GM12878 (cell line): ENCODE data around the gene UVRAG. TPM values are rescaled to one million over a fixed set of nuclear protein-coding genes. Genes with fewer than 3 reads are reported as not detected.

Experiments
- ATAC-seq: fragments of 200-7000 bp; cut with Tn5 transposase; 3 replicates; pipeline ENCODE4 v1.9.1; 2020; ENCODE audit warnings: mild to moderate bottlenecking, moderate library complexity
- BruUV-seq: library from RNA; stranded (reverse); fragments of 400-500 nt; replicated peaks from 2 replicates; lab custom pipeline; 2021; lab: Mats Ljungman, UMichigan
- CTCF ChIA-PET: fragments of 300-600 bp; sonication (Branson Sonifier 250); formaldehyde crosslinking; extraction: SDS; loops from one replicate; lab custom pipeline; 2021; ENCODE audit warnings: inconsistent platforms; lab: Yijun Ruan, JAX
- POLR2A ChIA-PET: fragments of 350-600 bp; formaldehyde crosslinking; extraction: SDS; loops from one replicate; lab custom pipeline; 2021; ENCODE audit warnings: inconsistent platforms; lab: Charles Lee
- RAD21 ChIA-PET: fragments of 300-600 bp; sonication (Branson Sonifier 250); formaldehyde crosslinking; loops from one replicate; lab custom pipeline; 2023; ENCODE audit warnings: antibody characterized with exemption; ENCODE audit not compliant: unreplicated experiment; lab: Charles Lee
- SMC1A ChIA-PET: fragments of 300-600 bp; sonication (Branson Sonifier 250); formaldehyde crosslinking; loops from one replicate; lab custom pipeline; 2023; ENCODE audit not compliant: unreplicated experiment, uncharacterized antibody; lab: Charles Lee
- DNase-seq: peaks from one replicate; pipeline ENCODE4 v3.0.0-alpha.2; 2011; ENCODE audit warnings: low read depth, low spot score
- FAIRE-seq: peaks from 3 replicates; lab custom pipeline; 2011; peaks lifted over from hg19 to GRCh38; lab: Jason Lieb, UNC
- H2AFZ ChIP-seq: 2 replicates; pipeline ENCODE4 v1.6.0; 2011; ENCODE audit warnings: low read depth, low read length, control low read depth; ENCODE audit not compliant: control insufficient read depth
- H3K27ac ChIP-seq: 2 replicates; pipeline ENCODE4 v1.5.1; 2011; ENCODE audit warnings: control low read depth; ENCODE audit not compliant: control insufficient read depth, insufficient read depth
- H3K27me3 ChIP-seq, 2 experiments: replicated peaks in 1 of 2; 2 replicates each; pipeline versions ENCODE4 v1.6.0 to v1.6.1; 2011; ENCODE audit warnings: low read length in 1 of 2; ENCODE audit not compliant: control insufficient read depth in 2 of 2, insufficient read depth in 2 of 2
- H3K36me3 ChIP-seq, 2 experiments: 2 replicates each; pipeline ENCODE4 v1.5.1; 2011; ENCODE audit warnings: low read length in 1 of 2; ENCODE audit not compliant: control insufficient read depth in 2 of 2, insufficient read depth in 2 of 2
- H3K4me1 ChIP-seq: 2 replicates; pipeline ENCODE4 v1.6.1; 2011; ENCODE audit warnings: mild to moderate bottlenecking, low read length, moderate library complexity, mixed read lengths; ENCODE audit not compliant: control insufficient read depth, insufficient read depth
- H3K4me2 ChIP-seq: 2 replicates; pipeline ENCODE4 v1.6.0; 2011; ENCODE audit warnings: control low read depth; ENCODE audit not compliant: control insufficient read depth, insufficient read depth
- H3K4me3 ChIP-seq: fragments of 200-600 bp; sonication (generic); 2 replicates; pipeline ENCODE4 v1.5.1; 2016
- H3K79me2 ChIP-seq: 2 replicates; pipeline ENCODE4 v1.6.0; 2011; ENCODE audit warnings: low read length; ENCODE audit not compliant: control insufficient read depth, insufficient read depth
- H3K9ac ChIP-seq: 2 replicates; pipeline ENCODE4 v1.8.0; 2011; ENCODE audit warnings: low read length, control low read depth, mixed read lengths; ENCODE audit not compliant: control insufficient read depth, insufficient read depth
- H3K9me3 ChIP-seq: replicated peaks from 3 replicates; pipeline ENCODE4 v1.5.1; 2011; ENCODE audit warnings: mild to moderate bottlenecking, low read length; ENCODE audit not compliant: control insufficient read depth, insufficient read depth
- H4K20me1 ChIP-seq: 2 replicates; pipeline ENCODE4 v1.6.0; 2011; ENCODE audit not compliant: control insufficient read depth, insufficient read depth
- BMI1 ChIP-seq: fragments of 450-650 bp; IDR thresholded peaks from 2 replicates; pipeline ENCODE4 v1.6.1; 2016; ENCODE audit warnings: mild to moderate bottlenecking, moderate library complexity, borderline replicate concordance
- CREB1 ChIP-seq: IDR thresholded peaks from 2 replicates; pipeline ENCODE4 v1.6.1; 2012; ENCODE audit warnings: low read depth, mild to moderate bottlenecking, inconsistent platforms
- NFIC ChIP-seq: IDR thresholded peaks from 2 replicates; pipeline ENCODE4 v1.6.1; 2012; ENCODE audit warnings: low read depth, mild to moderate bottlenecking, inconsistent platforms, low read length, moderate library complexity
- NR2C1 ChIP-seq: fragments of 450-650 bp; IDR thresholded peaks from 2 replicates; pipeline ENCODE4 v1.6.1; 2017; ENCODE audit warnings: antibody characterized with exemption, mild to moderate bottlenecking, moderate library complexity
- RUNX3 ChIP-seq: IDR thresholded peaks from 2 replicates; pipeline ENCODE4 v1.6.1; 2012; ENCODE audit warnings: low read length, inconsistent platforms
- WGBS: methylation state at CpG from one replicate; pipeline ENCODE4 v1.1.6; 2016; ENCODE audit warnings: low lambda C conversion rate; ENCODE audit not compliant: insufficient replicate concordance, insufficient coverage; ENCODE audit errors: missing lambda C conversion rate; 5-methylcytosine and 5-hydroxymethylcytosine counted together
- in situ Hi-C: fragments of 300-500 bp; cut with MboI; formaldehyde crosslinking; loops from 9 replicates; pipeline ENCODE4 v1.14.3; 2018; ENCODE audit warnings: mixed read lengths
- intact Hi-C: fragments of 100-400 bp; cut with micrococcal nuclease; formaldehyde crosslinking; loops from one replicate; pipeline ENCODE4 v1.14.2; 2022; ENCODE audit not compliant: unreplicated experiment
- polyA plus RNA-seq, 11 experiments: library from polyadenylated mRNA; depleted of rRNA in 4 of 11; unstranded in 6 of 11; stranded (reverse) in 5 of 11; fragments of >200 nt; fragmentation: Nextera tagmentation in 4 of 11; fragmentation: Illumina TruSeq in 1 of 11; extraction: Ambion mirVana in 4 of 11; extraction: Trizol in 1 of 11; gene quantifications; 1 replicate in 1 of 11; 2 replicates in 10 of 11; pipeline versions ENCODE4 v1.2.1 to v1.2.3, GENCODE V29; 2011 to 2016; ENCODE audit warnings: inconsistent platforms in 2 of 11, missing spikeins in 2 of 11, low read depth in 1 of 11
- total RNA-seq, 4 experiments: library from RNA; depleted of rRNA in 3 of 4; stranded (reverse); fragments of >200 nt in 3 of 4; fragmentation: Illumina TruSeq in 1 of 4; extraction: Trizol in 1 of 4; gene quantifications; 2 replicates each; pipeline versions ENCODE4 v1.2.1 to v1.2.3, GENCODE V29; 2013 to 2021
- TF ChIP-seq, protein P1 (sequence below): fragments of 150-350 bp; IDR thresholded peaks from 2 replicates; pipeline ENCODE4 v1.6.1; 2014; ENCODE audit warnings: mild to moderate bottlenecking, low read depth, low read length
- TF ChIP-seq, protein P2 (sequence below): fragments of 450-650 bp; IDR thresholded peaks from 2 replicates; pipeline ENCODE4 v1.6.1; 2018; ENCODE audit warnings: mild to moderate bottlenecking, low read depth, moderate library complexity; ENCODE audit not compliant: partially characterized antibody
- TF ChIP-seq, protein P3 (sequence below): fragments of 450-650 bp; IDR thresholded peaks from 2 replicates; pipeline ENCODE4 v1.6.1; 2018; ENCODE audit warnings: borderline replicate concordance, mild to moderate bottlenecking; ENCODE audit not compliant: partially characterized antibody
- TF ChIP-seq, protein P4 (sequence below): fragments of 450-650 bp; IDR thresholded peaks from 2 replicates; pipeline ENCODE4 v1.6.1; 2017; ENCODE audit warnings: mild to moderate bottlenecking, moderate library complexity

The UVRAG gene
- total and polyA plus RNA-seq, 10 of the 15 experiments (the other 5 are each of a cell fraction or from before 2014, with no cell fraction given), result 7.0 to 43.4 (median 37.0) TPM

DNA sequence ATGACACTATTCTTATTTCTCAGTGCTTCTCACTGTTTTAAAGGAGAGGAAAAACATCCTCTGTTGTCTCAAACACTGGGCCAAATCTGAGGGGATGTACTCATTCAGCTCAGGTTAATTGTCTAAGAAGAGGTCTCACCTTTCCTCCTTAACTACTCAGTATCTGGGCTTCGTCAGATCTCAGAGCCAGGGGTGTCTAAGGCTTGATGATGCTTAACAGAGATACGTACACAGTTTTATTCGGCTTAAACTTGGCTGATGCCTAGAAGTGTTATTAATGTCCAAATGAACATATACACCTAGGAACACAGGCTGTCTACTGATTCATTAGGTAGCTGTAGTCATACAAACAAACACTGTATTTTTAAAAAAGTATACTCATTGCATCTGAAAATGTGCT, 85.8 kb downstream of the UVRAG start (continued):
- TF ChIP-seq, protein P1, sequence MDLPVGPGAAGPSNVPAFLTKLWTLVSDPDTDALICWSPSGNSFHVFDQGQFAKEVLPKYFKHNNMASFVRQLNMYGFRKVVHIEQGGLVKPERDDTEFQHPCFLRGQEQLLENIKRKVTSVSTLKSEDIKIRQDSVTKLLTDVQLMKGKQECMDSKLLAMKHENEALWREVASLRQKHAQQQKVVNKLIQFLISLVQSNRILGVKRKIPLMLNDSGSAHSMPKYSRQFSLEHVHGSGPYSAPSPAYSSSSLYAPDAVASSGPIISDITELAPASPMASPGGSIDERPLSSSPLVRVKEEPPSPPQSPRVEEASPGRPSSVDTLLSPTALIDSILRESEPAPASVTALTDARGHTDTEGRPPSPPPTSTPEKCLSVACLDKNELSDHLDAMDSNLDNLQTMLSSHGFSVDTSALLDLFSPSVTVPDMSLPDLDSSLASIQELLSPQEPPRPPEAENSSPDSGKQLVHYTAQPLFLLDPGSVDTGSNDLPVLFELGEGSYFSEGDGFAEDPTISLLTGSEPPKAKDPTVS, result no peak

DNA sequence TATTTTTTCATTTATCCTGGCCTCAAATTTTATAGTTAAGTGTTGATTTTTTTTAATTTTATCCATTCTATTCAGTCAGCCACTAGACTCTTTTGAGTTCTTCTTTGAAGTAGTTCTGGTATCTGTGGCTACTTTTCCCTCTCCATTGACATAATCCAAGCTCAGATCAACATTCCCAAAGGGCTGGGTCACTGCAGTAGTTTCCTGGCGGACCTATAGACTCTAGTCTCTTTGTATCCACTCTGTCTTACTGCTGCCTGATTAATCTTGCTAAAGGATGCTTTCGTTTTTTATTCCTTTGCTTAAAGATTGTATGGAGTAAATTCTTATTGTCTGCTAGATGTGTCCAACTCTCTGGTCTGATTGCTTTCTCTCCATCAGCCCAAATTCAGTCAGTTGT, 87.6 kb downstream of the UVRAG start:
- no peak overlapping the region for H3K4me3 ChIP-seq
- H3K9ac ChIP-seq, result no peak overlapping the region
- FAIRE-seq, result no peak
- ChIA-PET RAD21 (interaction anchor here (0.5 to 2.2 kb wide), 5 partner anchors 10 to 249 kb away, joined by 3 to 11 read pairs (median 3); no protein-coding TSS in a partner anchor), CTCF (interaction anchor here (0.5 to 5.8 kb wide), 9 partner anchors 8 to 513 kb away, joined by 3 to 48 read pairs (median 4); no protein-coding TSS in a partner anchor), SMC1A (interaction anchor here (0.6 to 13.0 kb wide), 14 partner anchors 8 to 250 kb away, joined by 3 to 128 read pairs (median 4); no protein-coding TSS in a partner anchor), POLR2A (interaction anchor here (0.5 to 0.8 kb wide), 2 partner anchors 59 to 90 kb away, joined by 3 to 4 read pairs; no protein-coding TSS in a partner anchor)
- no peak for DNase-seq
- BruUV-seq, result no TSS peak
- peaks cover 2 to 8% of the 10 kb centered on the region in 2 experiments; a peak in 3 of 4 replicates for H3K36me3 ChIP-seq
- no peaks in the 10 kb centered on the region for H3K27me3 ChIP-seq
- H2AFZ ChIP-seq, result no peak overlapping the region
- ATAC-seq, result no peak
- peaks cover 29% of the 10 kb centered on the region for H3K79me2 ChIP-seq
- H3K4me2 ChIP-seq, result no peak overlapping the region
- H3K9me3 ChIP-seq, result no peaks in the 10 kb centered on the region; the same call in 2 of the 3 replicates
- peaks cover 13% of the 10 kb centered on the region; the same call in 1 of the 2 replicates for H3K4me1 ChIP-seq
- intact Hi-C loops (no loop called here), in situ Hi-C loops (loop anchor here (5.0 kb wide), 1 partner anchor 415 kb away; no protein-coding TSS in a partner anchor)
- 94% methylated on average over 2 of the region's 2 CpGs for WGBS
- H4K20me1 ChIP-seq, result no peaks in the 10 kb centered on the region; the same call in 1 of the 2 replicates
- no peak overlapping the region for H3K27ac ChIP-seq
- TF ChIP-seq, protein P2, sequence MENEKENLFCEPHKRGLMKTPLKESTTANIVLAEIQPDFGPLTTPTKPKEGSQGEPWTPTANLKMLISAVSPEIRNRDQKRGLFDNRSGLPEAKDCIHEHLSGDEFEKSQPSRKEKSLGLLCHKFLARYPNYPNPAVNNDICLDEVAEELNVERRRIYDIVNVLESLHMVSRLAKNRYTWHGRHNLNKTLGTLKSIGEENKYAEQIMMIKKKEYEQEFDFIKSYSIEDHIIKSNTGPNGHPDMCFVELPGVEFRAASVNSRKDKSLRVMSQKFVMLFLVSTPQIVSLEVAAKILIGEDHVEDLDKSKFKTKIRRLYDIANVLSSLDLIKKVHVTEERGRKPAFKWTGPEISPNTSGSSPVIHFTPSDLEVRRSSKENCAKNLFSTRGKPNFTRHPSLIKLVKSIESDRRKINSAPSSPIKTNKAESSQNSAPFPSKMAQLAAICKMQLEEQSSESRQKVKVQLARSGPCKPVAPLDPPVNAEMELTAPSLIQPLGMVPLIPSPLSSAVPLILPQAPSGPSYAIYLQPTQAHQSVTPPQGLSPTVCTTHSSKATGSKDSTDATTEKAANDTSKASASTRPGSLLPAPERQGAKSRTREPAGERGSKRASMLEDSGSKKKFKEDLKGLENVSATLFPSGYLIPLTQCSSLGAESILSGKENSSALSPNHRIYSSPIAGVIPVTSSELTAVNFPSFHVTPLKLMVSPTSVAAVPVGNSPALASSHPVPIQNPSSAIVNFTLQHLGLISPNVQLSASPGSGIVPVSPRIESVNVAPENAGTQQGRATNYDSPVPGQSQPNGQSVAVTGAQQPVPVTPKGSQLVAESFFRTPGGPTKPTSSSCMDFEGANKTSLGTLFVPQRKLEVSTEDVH, result no peak
- TF ChIP-seq BMI1, result no peak
- TF ChIP-seq RUNX3, result no peak
- no peak for TF ChIP-seq NFIC
- TF ChIP-seq NR2C1, result no peak
- TF ChIP-seq, protein P3, sequence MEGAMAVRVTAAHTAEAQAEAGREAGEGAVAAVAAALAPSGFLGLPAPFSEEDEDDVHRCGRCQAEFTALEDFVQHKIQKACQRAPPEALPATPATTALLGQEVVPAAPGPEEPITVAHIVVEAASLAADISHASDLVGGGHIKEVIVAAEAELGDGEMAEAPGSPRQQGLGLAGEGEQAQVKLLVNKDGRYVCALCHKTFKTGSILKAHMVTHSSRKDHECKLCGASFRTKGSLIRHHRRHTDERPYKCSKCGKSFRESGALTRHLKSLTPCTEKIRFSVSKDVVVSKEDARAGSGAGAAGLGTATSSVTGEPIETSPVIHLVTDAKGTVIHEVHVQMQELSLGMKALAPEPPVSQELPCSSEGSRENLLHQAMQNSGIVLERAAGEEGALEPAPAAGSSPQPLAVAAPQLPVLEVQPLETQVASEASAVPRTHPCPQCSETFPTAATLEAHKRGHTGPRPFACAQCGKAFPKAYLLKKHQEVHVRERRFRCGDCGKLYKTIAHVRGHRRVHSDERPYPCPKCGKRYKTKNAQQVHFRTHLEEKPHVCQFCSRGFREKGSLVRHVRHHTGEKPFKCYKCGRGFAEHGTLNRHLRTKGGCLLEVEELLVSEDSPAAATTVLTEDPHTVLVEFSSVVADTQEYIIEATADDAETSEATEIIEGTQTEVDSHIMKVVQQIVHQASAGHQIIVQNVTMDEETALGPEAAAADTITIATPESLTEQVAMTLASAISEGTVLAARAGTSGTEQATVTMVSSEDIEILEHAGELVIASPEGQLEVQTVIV, result no peak
- TF ChIP-seq, protein P4, sequence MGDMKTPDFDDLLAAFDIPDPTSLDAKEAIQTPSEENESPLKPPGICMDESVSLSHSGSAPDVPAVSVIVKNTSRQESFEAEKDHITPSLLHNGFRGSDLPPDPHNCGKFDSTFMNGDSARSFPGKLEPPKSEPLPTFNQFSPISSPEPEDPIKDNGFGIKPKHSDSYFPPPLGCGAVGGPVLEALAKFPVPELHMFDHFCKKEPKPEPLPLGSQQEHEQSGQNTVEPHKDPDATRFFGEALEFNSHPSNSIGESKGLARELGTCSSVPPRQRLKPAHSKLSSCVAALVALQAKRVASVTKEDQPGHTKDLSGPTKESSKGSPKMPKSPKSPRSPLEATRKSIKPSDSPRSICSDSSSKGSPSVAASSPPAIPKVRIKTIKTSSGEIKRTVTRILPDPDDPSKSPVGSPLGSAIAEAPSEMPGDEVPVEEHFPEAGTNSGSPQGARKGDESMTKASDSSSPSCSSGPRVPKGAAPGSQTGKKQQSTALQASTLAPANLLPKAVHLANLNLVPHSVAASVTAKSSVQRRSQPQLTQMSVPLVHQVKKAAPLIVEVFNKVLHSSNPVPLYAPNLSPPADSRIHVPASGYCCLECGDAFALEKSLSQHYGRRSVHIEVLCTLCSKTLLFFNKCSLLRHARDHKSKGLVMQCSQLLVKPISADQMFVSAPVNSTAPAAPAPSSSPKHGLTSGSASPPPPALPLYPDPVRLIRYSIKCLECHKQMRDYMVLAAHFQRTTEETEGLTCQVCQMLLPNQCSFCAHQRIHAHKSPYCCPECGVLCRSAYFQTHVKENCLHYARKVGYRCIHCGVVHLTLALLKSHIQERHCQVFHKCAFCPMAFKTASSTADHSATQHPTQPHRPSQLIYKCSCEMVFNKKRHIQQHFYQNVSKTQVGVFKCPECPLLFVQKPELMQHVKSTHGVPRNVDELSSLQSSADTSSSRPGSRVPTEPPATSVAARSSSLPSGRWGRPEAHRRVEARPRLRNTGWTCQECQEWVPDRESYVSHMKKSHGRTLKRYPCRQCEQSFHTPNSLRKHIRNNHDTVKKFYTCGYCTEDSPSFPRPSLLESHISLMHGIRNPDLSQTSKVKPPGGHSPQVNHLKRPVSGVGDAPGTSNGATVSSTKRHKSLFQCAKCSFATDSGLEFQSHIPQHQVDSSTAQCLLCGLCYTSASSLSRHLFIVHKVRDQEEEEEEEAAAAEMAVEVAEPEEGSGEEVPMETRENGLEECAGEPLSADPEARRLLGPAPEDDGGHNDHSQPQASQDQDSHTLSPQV, result no peak
- TF ChIP-seq CREB1, result no peak
